Esophagus squamous epithelium (tissue), 5 donors: ENCODE measurements around the gene NECTIN1. TPM values are rescaled to one million over a fixed set of nuclear protein-coding genes. Genes with fewer than 3 reads are reported as not detected.

ENCODE experiments used
- DNase-seq: peaks from one replicate; lab custom pipeline; 2025; lab: John Stamatoyannopoulos, UW
- H3K27ac ChIP-seq, 4 donors: fragments of 200-600 bp; sonication (generic); one replicate each; pipeline ENCODE4 v1.5.1; 2016 to 2019; ENCODE audit warnings: mild to moderate bottlenecking in 1 of 4
- H3K27me3 ChIP-seq, 4 donors: fragments of 200-600 bp; sonication (generic); 1 replicate in 3 of 4; 2 replicates in 1 of 4; pipeline versions ENCODE4 v1.5.1 to v1.6.0; 2017 to 2021; ENCODE audit warnings: antibody characterized with exemption in 1 of 4
- H3K36me3 ChIP-seq, 3 donors: fragments of 200-600 bp; sonication (generic); one replicate each; pipeline ENCODE4 v1.5.1; 2016 to 2019
- H3K4me1 ChIP-seq, 3 donors: fragments of 200-600 bp; sonication (generic); one replicate each; pipeline ENCODE4 v1.5.1; 2017 to 2019
- H3K4me3 ChIP-seq, 4 donors: fragments of 200-600 bp; sonication (generic); 1 replicate in 3 of 4; 2 replicates in 1 of 4; pipeline ENCODE4 v1.5.1; 2016 to 2019; ENCODE audit warnings: mild to moderate bottlenecking in 2 of 4, moderate library complexity in 1 of 4
- H3K9me3 ChIP-seq, 3 donors: fragments of 200-600 bp; sonication (generic); one replicate each; pipeline ENCODE4 v1.5.1; 2016 to 2019
- CTCF ChIP-seq, 6 experiments: fragments of 450-650 bp in 4 of 6; fragments of 200-600 bp in 2 of 6; sonication (generic) in 2 of 6; IDR thresholded peaks; one replicate each; pipeline ENCODE4 v1.5.1; 2016 to 2019; ENCODE audit warnings: antibody characterized with exemption in 6 of 6, mild to moderate bottlenecking in 4 of 6, moderate library complexity in 4 of 6
- POLR2A ChIP-seq, 4 donors: fragments of 450-650 bp; IDR thresholded peaks; one replicate each; pipeline ENCODE4 v1.6.1; 2017; ENCODE audit warnings: antibody characterized with exemption in 4 of 4, mild to moderate bottlenecking in 4 of 4, moderate library complexity in 3 of 4
- WGBS, 2 donors: methylation state at CpG; one replicate each; pipeline ENCODE4 v1.1.5; 2018; 5-methylcytosine and 5-hydroxymethylcytosine counted together
- intact Hi-C: fragments of 100-400 bp; cut with DNase I; formaldehyde crosslinking; loops from one replicate; pipeline ENCODE4 v1.15.0; 2022
- total RNA-seq, 4 donors: library from RNA; depleted of rRNA; stranded (reverse); fragments of >200 nt; gene quantifications; one replicate each; pipeline ENCODE4 v1.1.0, GENCODE V29; 2016
- donor health status: DM: yes; HTN: yes; CAD: no.

Gene NECTIN1
- total RNA-seq, 4 donors from 2014 or later, result 72.5 to 163 (median 117) TPM

- Histone ChIP-seq H3K4me3 (no peak overlapping the region), H3K9me3 (no peaks in the 10 kb centered on the region), H3K4me1 (peaks cover 12 to 43% (median 14%) of the 10 kb centered on the region in 3 donors), H3K36me3 (peaks cover 4 to 79% (median 5%) of the 10 kb centered on the region in 3 donors), H3K27ac (no peak overlapping the region), H3K27me3 (no peaks in the 10 kb centered on the region)
- DNase-seq, result no peak
- WGBS, 2 donors, result 73 to 76% methylated on average over 5 to 7 of the region's 9 CpGs
- no peak for TF ChIP-seq POLR2A (IDR thresholded peaks at IDR 0.05)
- TF ChIP-seq CTCF (IDR thresholded peaks at IDR 0.05), result no peak
- intact Hi-C loops, result loop anchor here (5.0 to 10.0 kb wide), 2 partner anchors 182 to 441 kb away; no protein-coding TSS in a partner anchor
Measured at GRCh38 chr11:119664063-119664572, 64.9 kb downstream of the NECTIN1 start.

- peaks cover 4 to 71% (median 5%) of the 10 kb centered on the region in 3 donors for H3K36me3 ChIP-seq
- WGBS, 2 donors, result 67 to 80% methylated on average over 1 to 2 of the region's 4 CpGs
- peaks cover 12 to 35% (median 14%) of the 10 kb centered on the region in 3 donors for H3K4me1 ChIP-seq
- no peak overlapping the region for H3K27ac ChIP-seq
- H3K4me3 ChIP-seq, result no peak overlapping the region
- H3K9me3 ChIP-seq, result no peaks in the 10 kb centered on the region
- intact Hi-C loops, result loop anchor here (5.0 to 10.0 kb wide), 2 partner anchors 181 to 442 kb away; no protein-coding TSS in a partner anchor
- DNase-seq, result no peak
- H3K27me3 ChIP-seq, result no peaks in the 10 kb centered on the region
- no peak for TF ChIP-seq POLR2A (IDR thresholded peaks at IDR 0.05)
- no peak for TF ChIP-seq CTCF (IDR thresholded peaks at IDR 0.05)
Measured at GRCh38 chr11:119663279-119663678, 65.7 kb downstream of the NECTIN1 start.

- no peak overlapping the region for H3K4me3 ChIP-seq
- H3K27ac ChIP-seq, result no peak overlapping the region
- H3K9me3 ChIP-seq, result no peaks in the 10 kb centered on the region
- 44 to 80% methylated on average over 1 to 2 of the region's 4 CpGs for WGBS, 2 donors
- intact Hi-C loops, result loop anchor here (5.0 to 10.0 kb wide), 2 partner anchors 179 to 444 kb away; no protein-coding TSS in a partner anchor
- no peak for TF ChIP-seq POLR2A (IDR thresholded peaks at IDR 0.05)
- no peak for TF ChIP-seq CTCF (IDR thresholded peaks at IDR 0.05)
- no peak for DNase-seq
- H3K27me3 ChIP-seq, result no peaks in the 10 kb centered on the region
- peaks cover 4 to 58% (median 5%) of the 10 kb centered on the region in 3 donors for H3K36me3 ChIP-seq
- H3K4me1 ChIP-seq, result peaks cover under 1 to 15% (median 3%) of the 10 kb centered on the region in 3 donors
Measured at GRCh38 chr11:119661226-119661625, 67.8 kb downstream of the NECTIN1 start.

GRCh38 chr11:119659971-119660723 lies 68.9 kb downstream of the NECTIN1 start:
- H3K27me3 ChIP-seq, result no peaks in the 10 kb centered on the region
- H3K27ac ChIP-seq, result no peak overlapping the region
- H3K36me3 ChIP-seq, result peaks cover 4 to 47% (median 5%) of the 10 kb centered on the region in 3 donors
- intact Hi-C loops, result loop anchor here (5.0 to 10.0 kb wide), 2 partner anchors 178 to 445 kb away; no protein-coding TSS in a partner anchor
- peaks cover 0 to 4% (median 0%) of the 10 kb centered on the region in 3 donors for H3K4me1 ChIP-seq
- no peak for DNase-seq
- WGBS, 2 donors, result 64 to 78% methylated on average over 8 to 13 of the region's 17 CpGs
- no peaks in the 10 kb centered on the region for H3K9me3 ChIP-seq
- H3K4me3 ChIP-seq, result no peak overlapping the region
- TF ChIP-seq POLR2A (IDR thresholded peaks at IDR 0.05) (no peak), CTCF (IDR thresholded peaks at IDR 0.05) (no peak)
